Mesenchymal stem cell (in vitro differentiated cells and primary cell): Measurements from ENCODE around the gene PREPL.

Source experiments
- DNase-seq: peaks from one replicate; pipeline ENCODE4 v3.0.0-alpha.2; 2013
- H2AFZ ChIP-seq: one replicate; pipeline ENCODE4 v1.6.1; 2013; ENCODE audit warnings: low read depth, mild to moderate bottlenecking, control low read depth, inconsistent platforms, low read length, moderate library complexity
- H2AK5ac ChIP-seq: 2 replicates; pipeline ENCODE4 v1.6.1; 2013; ENCODE audit warnings: low read length, moderate library complexity, mild to moderate bottlenecking, inconsistent platforms; ENCODE audit not compliant: severe bottlenecking
- H2BK120ac ChIP-seq: one replicate; pipeline ENCODE4 v1.6.1; 2013; ENCODE audit warnings: low read depth, mild to moderate bottlenecking, inconsistent platforms, low read length, moderate library complexity
- H2BK12ac ChIP-seq, 2 experiments: one replicate each; pipeline ENCODE4 v1.6.1; 2013; ENCODE audit warnings: inconsistent platforms in 2 of 2, low read length in 2 of 2, mild to moderate bottlenecking in 2 of 2, moderate library complexity in 2 of 2, control low read depth in 1 of 2
- H2BK15ac ChIP-seq: one replicate; pipeline ENCODE4 v1.6.1; 2013; ENCODE audit warnings: mild to moderate bottlenecking, low read depth, inconsistent platforms; ENCODE audit not compliant: poor library complexity, severe bottlenecking
- H2BK5ac ChIP-seq: 2 replicates; pipeline ENCODE4 v1.6.1; 2013; ENCODE audit warnings: low read depth, mild to moderate bottlenecking, low read length, control low read depth, inconsistent platforms; ENCODE audit not compliant: poor library complexity, severe bottlenecking
- H3K14ac ChIP-seq, 2 experiments: one replicate each; pipeline ENCODE4 v1.6.1; 2013; ENCODE audit warnings: inconsistent platforms in 2 of 2, low read length in 2 of 2, control low read depth in 1 of 2, mild to moderate bottlenecking in 1 of 2, moderate library complexity in 1 of 2
- H3K18ac ChIP-seq, 2 experiments: one replicate each; pipeline ENCODE4 v1.6.1; 2013; ENCODE audit warnings: inconsistent platforms in 2 of 2, low read length in 2 of 2, control low read depth in 1 of 2, low read depth in 1 of 2, mild to moderate bottlenecking in 1 of 2
- H3K23ac ChIP-seq, 2 experiments: one replicate each; pipeline ENCODE4 v1.6.1; 2013; ENCODE audit warnings: inconsistent platforms in 2 of 2, low read length in 2 of 2, mild to moderate bottlenecking in 2 of 2, moderate library complexity in 2 of 2, control low read depth in 1 of 2
- H3K27ac ChIP-seq: 2 replicates; pipeline ENCODE4 v1.5.1; 2013; ENCODE audit warnings: mild to moderate bottlenecking, moderate library complexity, low read length, control low read depth, inconsistent platforms; ENCODE audit not compliant: poor library complexity, severe bottlenecking
- H3K27me3 ChIP-seq, 2 experiments: 2 replicates each; pipeline versions ENCODE4 v1.6.1 to v1.7.0; 2013; ENCODE audit warnings: low read length in 2 of 2, mild to moderate bottlenecking in 2 of 2, moderate library complexity in 2 of 2, control low read depth in 1 of 2, inconsistent platforms in 1 of 2; ENCODE audit not compliant: control insufficient read depth in 1 of 2, insufficient read depth in 1 of 2
- H3K36me3 ChIP-seq, 2 experiments: 2 replicates each; pipeline versions ENCODE4 v1.6.1 to v1.7.0; 2013; ENCODE audit warnings: low read length in 2 of 2, control low read depth in 1 of 2, inconsistent platforms in 1 of 2, low read depth in 1 of 2, mild to moderate bottlenecking in 1 of 2; ENCODE audit not compliant: insufficient read depth in 2 of 2, control insufficient read depth in 1 of 2
- H3K4ac ChIP-seq, 2 experiments: one replicate each; pipeline ENCODE4 v1.6.1; 2013; ENCODE audit warnings: inconsistent platforms in 2 of 2, low read length in 2 of 2, mild to moderate bottlenecking in 2 of 2, moderate library complexity in 2 of 2, control low read depth in 1 of 2, low read depth in 1 of 2
- H3K4me1 ChIP-seq: 2 replicates; pipeline ENCODE4 v1.6.1; 2013; ENCODE audit warnings: low read depth, low read length, control low read depth; ENCODE audit not compliant: control insufficient read depth, insufficient read depth
- H3K4me2 ChIP-seq: 2 replicates; pipeline ENCODE4 v1.6.1; 2013; ENCODE audit warnings: low read length, mild to moderate bottlenecking, inconsistent platforms; ENCODE audit not compliant: poor library complexity, severe bottlenecking
- H3K4me3 ChIP-seq, 2 experiments: 2 replicates each; pipeline versions ENCODE4 v1.5.1 to v1.7.0; 2013; ENCODE audit warnings: low read length in 2 of 2, mild to moderate bottlenecking in 2 of 2, control low read depth in 1 of 2, low read depth in 1 of 2; ENCODE audit not compliant: insufficient read depth in 1 of 2
- H3K79me1 ChIP-seq: replicated peaks from 2 replicates; pipeline ENCODE4 v1.6.1; 2013; ENCODE audit warnings: mild to moderate bottlenecking, control low read depth, low read length, inconsistent platforms; ENCODE audit not compliant: poor library complexity, severe bottlenecking
- H3K9ac ChIP-seq: 2 replicates; pipeline ENCODE4 v1.7.0; 2013; ENCODE audit warnings: mild to moderate bottlenecking, low read length, moderate library complexity
- H3K9me3 ChIP-seq: 2 replicates; pipeline ENCODE4 v1.7.0; 2013; ENCODE audit warnings: mild to moderate bottlenecking, low read length; ENCODE audit not compliant: control insufficient read depth
- H4K8ac ChIP-seq: one replicate; pipeline ENCODE4 v1.6.1; 2013; ENCODE audit warnings: inconsistent platforms, mild to moderate bottlenecking, low read length, moderate library complexity
- H4K91ac ChIP-seq: one replicate; pipeline ENCODE4 v1.6.1; 2013; ENCODE audit warnings: mild to moderate bottlenecking, low read length, inconsistent platforms
- WGBS: methylation state at CpG from one replicate; pipeline ENCODE4 v1.1.7; 2013; ENCODE audit warnings: mixed read lengths; 5-methylcytosine and 5-hydroxymethylcytosine counted together

PREPL gene

DNA sequence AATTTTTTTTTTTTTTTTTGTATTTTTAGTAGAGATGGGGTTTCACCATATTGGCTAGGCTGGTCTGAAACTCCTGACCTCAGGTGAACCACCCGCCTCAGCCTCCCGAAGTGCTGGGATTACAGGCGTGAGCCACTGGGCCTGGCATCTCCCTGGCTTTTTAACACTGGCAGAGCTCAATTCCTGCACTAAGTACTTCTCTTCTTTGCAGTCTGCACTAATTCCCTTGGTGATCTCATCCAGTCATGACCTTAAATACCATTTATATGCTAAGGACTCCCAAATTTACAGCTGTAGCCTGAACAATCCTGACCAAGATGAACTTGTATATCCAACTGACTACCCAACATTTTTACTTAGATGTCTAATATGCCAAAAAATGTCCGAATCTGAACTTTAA lies 10.2 kb downstream of the PREPL start:
- no peak overlapping the region for H2AFZ ChIP-seq
- DNase-seq: peak; percentile 32
- no peak overlapping the region for H4K91ac ChIP-seq
- no peak overlapping the region for H3K23ac ChIP-seq
- peaks cover 3% of the 10 kb centered on the region for H3K4me1 ChIP-seq
- H3K27me3 ChIP-seq: no peaks in the 10 kb centered on the region
- no peak overlapping the region for H2BK120ac ChIP-seq
- H3K18ac ChIP-seq: no peak overlapping the region
- H2BK15ac ChIP-seq: no peak overlapping the region
- no peak overlapping the region for H2BK5ac ChIP-seq
- H3K4ac ChIP-seq: no peak overlapping the region
- H3K9me3 ChIP-seq: no peaks in the 10 kb centered on the region
- H3K4me3 ChIP-seq: peak overlapping the region in 1 of 2 experiments; percentile 15
- no peak overlapping the region for H3K14ac ChIP-seq
- no peak overlapping the region for H4K8ac ChIP-seq
- no peak overlapping the region for H3K4me2 ChIP-seq
- H3K9ac ChIP-seq: peak overlapping the region; percentile 6
- no peak overlapping the region for H2BK12ac ChIP-seq
- H2AK5ac ChIP-seq: no peak overlapping the region
- H3K27ac ChIP-seq: no peak overlapping the region
- WGBS: 78% methylated on average over 4 of the region's 4 CpGs
- peaks cover 18% of the 10 kb centered on the region for H3K79me1 ChIP-seq
- H3K36me3 ChIP-seq: peaks cover 6 to 7% of the 10 kb centered on the region in 2 experiments

DNA sequence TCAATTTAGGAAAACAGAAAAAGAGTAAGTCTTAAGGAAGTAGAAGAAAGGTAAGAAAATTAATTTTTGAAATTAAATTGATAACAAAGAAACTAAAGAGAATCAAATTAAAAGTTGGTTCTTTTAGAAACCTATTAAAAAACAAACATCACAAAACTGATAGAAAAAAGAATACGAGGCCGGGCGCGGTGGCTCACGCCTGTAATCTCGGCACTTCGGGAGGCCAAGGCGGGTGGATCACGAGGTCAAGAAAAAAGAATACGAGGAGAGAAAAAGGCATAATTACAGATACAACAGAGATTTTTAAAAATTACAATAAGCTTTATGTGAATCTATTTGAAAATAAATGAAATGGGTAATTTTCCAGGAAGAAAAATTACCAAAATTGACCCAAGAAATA lies 11.8 kb downstream of the PREPL start:
- WGBS: 100% methylated on average over 2 of the region's 10 CpGs
- Histone ChIP-seq H3K9me3 (no peaks in the 10 kb centered on the region), H3K79me1 (peaks cover 16% of the 10 kb centered on the region), H3K9ac (no peak overlapping the region), H3K4me1 (peaks cover 3% of the 10 kb centered on the region), H2AK5ac (no peak overlapping the region), H2BK12ac (no peak overlapping the region), H3K23ac (no peak overlapping the region), H3K4me2 (no peak overlapping the region), H2BK120ac (no peak overlapping the region), H3K4ac (no peak overlapping the region), H3K4me3 (no peak overlapping the region), H4K91ac (no peak overlapping the region), H3K18ac (no peak overlapping the region), H3K14ac (no peak overlapping the region), H2AFZ (no peak overlapping the region), H3K27ac (no peak overlapping the region), H3K27me3 (no peaks in the 10 kb centered on the region), H2BK15ac (no peak overlapping the region), H3K36me3 (peaks cover 3 to 19% of the 10 kb centered on the region in 2 experiments), H2BK5ac (no peak overlapping the region), H4K8ac (no peak overlapping the region)
- no peak for DNase-seq

DNA sequence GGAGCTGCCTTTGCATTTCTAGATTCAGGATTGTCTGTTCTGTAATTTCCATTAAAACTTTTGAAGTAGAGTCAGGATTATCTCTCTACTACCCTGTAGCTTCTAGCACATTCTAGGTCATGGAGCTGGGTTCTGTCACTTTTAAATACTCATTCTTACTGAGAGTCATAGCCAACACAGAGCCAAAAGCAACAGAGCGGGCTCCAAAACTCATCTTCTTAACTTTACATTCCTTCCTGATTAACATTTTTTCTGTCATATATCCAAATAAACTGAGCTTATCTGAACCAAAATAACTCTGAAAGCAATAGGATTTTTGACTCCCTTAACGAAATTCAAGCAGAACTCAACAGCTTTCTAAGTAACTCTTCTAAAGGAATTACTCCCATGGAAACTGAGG lies 12.9 kb downstream of the PREPL start:
- H3K4me2 ChIP-seq: no peak overlapping the region

DNA sequence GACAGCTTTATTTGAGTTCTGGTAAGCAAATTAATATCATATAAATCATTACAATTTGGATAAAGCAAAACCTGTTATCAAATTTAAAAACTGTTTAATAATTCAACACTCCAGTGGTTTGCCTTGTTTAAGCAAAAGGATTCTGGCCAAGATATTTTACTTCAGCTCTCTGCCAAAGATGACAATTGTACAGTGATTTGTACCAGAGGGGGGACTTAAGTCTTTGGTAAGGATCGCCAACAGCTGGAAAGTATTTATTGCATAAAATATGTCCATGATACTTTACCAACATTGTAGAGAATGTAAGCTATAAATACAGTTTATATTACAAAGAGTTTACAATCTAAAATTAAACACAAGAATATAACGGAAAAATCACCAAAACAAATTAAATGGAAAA lies 13.8 kb downstream of the PREPL start:
- no peak overlapping the region for H3K4ac ChIP-seq
- no peak overlapping the region for H3K9ac ChIP-seq
- H3K18ac ChIP-seq: no peak overlapping the region
- no peak overlapping the region for H2BK5ac ChIP-seq
- no peaks in the 10 kb centered on the region for H3K9me3 ChIP-seq
- no peak for DNase-seq
- H3K4me2 ChIP-seq: no peak overlapping the region
- H2AK5ac ChIP-seq: no peak overlapping the region
- H2AFZ ChIP-seq: no peak overlapping the region
- peaks cover 0 to 38% of the 10 kb centered on the region in 2 experiments for H3K36me3 ChIP-seq
- no peak overlapping the region for H3K27ac ChIP-seq
- no peak overlapping the region for H4K91ac ChIP-seq
- H3K4me3 ChIP-seq: no peak overlapping the region
- H3K23ac ChIP-seq: no peak overlapping the region
- H3K27me3 ChIP-seq: no peaks in the 10 kb centered on the region
- peaks cover 8% of the 10 kb centered on the region for H3K79me1 ChIP-seq
- H3K14ac ChIP-seq: no peak overlapping the region
- H4K8ac ChIP-seq: no peak overlapping the region
- no peak overlapping the region for H2BK15ac ChIP-seq
- H2BK120ac ChIP-seq: no peak overlapping the region
- peaks cover 3% of the 10 kb centered on the region for H3K4me1 ChIP-seq
- no peak overlapping the region for H2BK12ac ChIP-seq
- WGBS: no CpG with 5 or more reads among the region's 2 CpGs

More for the DNA sequence above, 12.9 kb downstream of the PREPL start:
- no peak overlapping the region for H3K4ac ChIP-seq
- H3K4me3 ChIP-seq: peak overlapping the region in 1 of 2 experiments; percentile 36
- H2AFZ ChIP-seq: no peak overlapping the region
- H3K23ac ChIP-seq: no peak overlapping the region
- peak overlapping the region; percentile 61 for H3K9ac ChIP-seq
- no peak overlapping the region for H4K8ac ChIP-seq
- no peak overlapping the region for H2BK120ac ChIP-seq
- no peaks in the 10 kb centered on the region for H3K27me3 ChIP-seq
- no peak overlapping the region for H3K18ac ChIP-seq
- H3K9me3 ChIP-seq: no peaks in the 10 kb centered on the region
- H3K27ac ChIP-seq: no peak overlapping the region
- H2BK12ac ChIP-seq: no peak overlapping the region
- no peak overlapping the region for H2BK15ac ChIP-seq
- no peak overlapping the region for H4K91ac ChIP-seq
- no peak overlapping the region for H2AK5ac ChIP-seq
- H2BK5ac ChIP-seq: no peak overlapping the region
- DNase-seq: no peak
- H3K14ac ChIP-seq: no peak overlapping the region
- 100% methylated on average over 1 of the region's 2 CpGs for WGBS
- peaks cover 11% of the 10 kb centered on the region for H3K79me1 ChIP-seq
- peaks cover 0 to 30% of the 10 kb centered on the region in 2 experiments for H3K36me3 ChIP-seq
- peaks cover 3% of the 10 kb centered on the region for H3K4me1 ChIP-seq
